OCI-M2 (cell line): Measurements from ENCODE around the gene PCYT1A.
"Not testable (repeated sequence)": the region's sequence is repeated elsewhere in the genome, so short reads cannot be mapped to it uniquely, and the experiment has no call there.

Source experiments
- DNase-seq: peaks from one replicate; lab custom pipeline; 2025; ENCODE audit not compliant: unreplicated experiment; lab: John Stamatoyannopoulos, UW

The PCYT1A gene

GRCh38 chr3:196216089-196216564 is 71.4 kb downstream of the PCYT1A start, which contains the start of gene SLC51A:
Gene SLC51A (plus strand): TSS chr3:196216534. CDS start chr3:196216713, 179 bp downstream.
- no peak for DNase-seq

- DNase-seq: no peak
Measured at GRCh38 chr3:196215493-196216020, 72.0 kb downstream of the PCYT1A start.

- DNase-seq: no peak
Measured at GRCh38 chr3:196214783-196215441, 72.6 kb downstream of the PCYT1A start.

GRCh38 chr3:196210673-196211556 is 76.6 kb downstream of the PCYT1A start, which contains the start of gene ZDHHC19:
Gene ZDHHC19 (minus strand): TSS chr3:196211400. CDS start chr3:196211315, 85 bp downstream.
- no peak for DNase-seq

- DNase-seq: not testable (repeated sequence)
Measured at GRCh38 chr3:196209944-196210672, 77.4 kb downstream of the PCYT1A start.

- no peak for DNase-seq
Measured at GRCh38 chr3:196208942-196209695, 78.4 kb downstream of the PCYT1A start.

- DNase-seq: no peak
Measured at GRCh38 chr3:196207833-196208607, 79.5 kb downstream of the PCYT1A start.

- DNase-seq: no peak
Measured at GRCh38 chr3:196207159-196207832, 80.2 kb downstream of the PCYT1A start.

- not testable (repeated sequence) for DNase-seq
Measured at GRCh38 chr3:196205442-196206205, 81.9 kb downstream of the PCYT1A start.

GRCh38 chr3:196203846-196204245 is 83.7 kb downstream of the PCYT1A start:
- no peak for DNase-seq

GRCh38 chr3:196202516-196202970 is 85.0 kb downstream of the PCYT1A start:
- no peak for DNase-seq

GRCh38 chr3:196198771-196199753 is 88.5 kb downstream of the PCYT1A start:
- no peak for DNase-seq

- DNase-seq: no peak
Measured at GRCh38 chr3:196198081-196198675, 89.3 kb downstream of the PCYT1A start.

- DNase-seq: no peak
Measured at GRCh38 chr3:196197524-196197923, 90.0 kb downstream of the PCYT1A start.

GRCh38 chr3:196195664-196196265 is 91.8 kb downstream of the PCYT1A start:
- no peak for DNase-seq

GRCh38 chr3:196194542-196194915 is 93.0 kb downstream of the PCYT1A start:
- peak; percentile 25 for DNase-seq
